Mesenchymal stem cell (in vitro differentiated cells and primary cell): Measurements from ENCODE around the gene MORN3. TPM values are rescaled to one million over a fixed set of nuclear protein-coding genes. Genes with fewer than 3 reads are reported as not detected.

ENCODE experiments used
- DNase-seq: peaks from one replicate; pipeline ENCODE4 v3.0.0-alpha.2; 2013
- H2AFZ ChIP-seq: one replicate; pipeline ENCODE4 v1.6.1; 2013; ENCODE audit warnings: low read depth, mild to moderate bottlenecking, control low read depth, inconsistent platforms, low read length, moderate library complexity
- H2AK5ac ChIP-seq: 2 replicates; pipeline ENCODE4 v1.6.1; 2013; ENCODE audit warnings: low read length, moderate library complexity, mild to moderate bottlenecking, inconsistent platforms; ENCODE audit not compliant: severe bottlenecking
- H2BK120ac ChIP-seq: one replicate; pipeline ENCODE4 v1.6.1; 2013; ENCODE audit warnings: low read depth, mild to moderate bottlenecking, inconsistent platforms, low read length, moderate library complexity
- H2BK12ac ChIP-seq, 2 experiments: one replicate each; pipeline ENCODE4 v1.6.1; 2013; ENCODE audit warnings: inconsistent platforms in 2 of 2, low read length in 2 of 2, mild to moderate bottlenecking in 2 of 2, moderate library complexity in 2 of 2, control low read depth in 1 of 2
- H2BK15ac ChIP-seq: one replicate; pipeline ENCODE4 v1.6.1; 2013; ENCODE audit warnings: mild to moderate bottlenecking, low read depth, inconsistent platforms; ENCODE audit not compliant: poor library complexity, severe bottlenecking
- H2BK5ac ChIP-seq: 2 replicates; pipeline ENCODE4 v1.6.1; 2013; ENCODE audit warnings: low read depth, mild to moderate bottlenecking, low read length, control low read depth, inconsistent platforms; ENCODE audit not compliant: poor library complexity, severe bottlenecking
- H3K14ac ChIP-seq, 2 experiments: one replicate each; pipeline ENCODE4 v1.6.1; 2013; ENCODE audit warnings: inconsistent platforms in 2 of 2, low read length in 2 of 2, control low read depth in 1 of 2, mild to moderate bottlenecking in 1 of 2, moderate library complexity in 1 of 2
- H3K18ac ChIP-seq, 2 experiments: one replicate each; pipeline ENCODE4 v1.6.1; 2013; ENCODE audit warnings: inconsistent platforms in 2 of 2, low read length in 2 of 2, control low read depth in 1 of 2, low read depth in 1 of 2, mild to moderate bottlenecking in 1 of 2
- H3K23ac ChIP-seq, 2 experiments: one replicate each; pipeline ENCODE4 v1.6.1; 2013; ENCODE audit warnings: inconsistent platforms in 2 of 2, low read length in 2 of 2, mild to moderate bottlenecking in 2 of 2, moderate library complexity in 2 of 2, control low read depth in 1 of 2
- H3K27ac ChIP-seq: 2 replicates; pipeline ENCODE4 v1.5.1; 2013; ENCODE audit warnings: mild to moderate bottlenecking, moderate library complexity, low read length, control low read depth, inconsistent platforms; ENCODE audit not compliant: poor library complexity, severe bottlenecking
- H3K27me3 ChIP-seq, 2 experiments: 2 replicates each; pipeline versions ENCODE4 v1.6.1 to v1.7.0; 2013; ENCODE audit warnings: low read length in 2 of 2, mild to moderate bottlenecking in 2 of 2, moderate library complexity in 2 of 2, control low read depth in 1 of 2, inconsistent platforms in 1 of 2; ENCODE audit not compliant: control insufficient read depth in 1 of 2, insufficient read depth in 1 of 2
- H3K36me3 ChIP-seq, 2 experiments: 2 replicates each; pipeline versions ENCODE4 v1.6.1 to v1.7.0; 2013; ENCODE audit warnings: low read length in 2 of 2, control low read depth in 1 of 2, inconsistent platforms in 1 of 2, low read depth in 1 of 2, mild to moderate bottlenecking in 1 of 2; ENCODE audit not compliant: insufficient read depth in 2 of 2, control insufficient read depth in 1 of 2
- H3K4ac ChIP-seq, 2 experiments: one replicate each; pipeline ENCODE4 v1.6.1; 2013; ENCODE audit warnings: inconsistent platforms in 2 of 2, low read length in 2 of 2, mild to moderate bottlenecking in 2 of 2, moderate library complexity in 2 of 2, control low read depth in 1 of 2, low read depth in 1 of 2
- H3K4me1 ChIP-seq: 2 replicates; pipeline ENCODE4 v1.6.1; 2013; ENCODE audit warnings: low read depth, low read length, control low read depth; ENCODE audit not compliant: control insufficient read depth, insufficient read depth
- H3K4me2 ChIP-seq: 2 replicates; pipeline ENCODE4 v1.6.1; 2013; ENCODE audit warnings: low read length, mild to moderate bottlenecking, inconsistent platforms; ENCODE audit not compliant: poor library complexity, severe bottlenecking
- H3K4me3 ChIP-seq, 2 experiments: 2 replicates each; pipeline versions ENCODE4 v1.5.1 to v1.7.0; 2013; ENCODE audit warnings: low read length in 2 of 2, mild to moderate bottlenecking in 2 of 2, control low read depth in 1 of 2, low read depth in 1 of 2; ENCODE audit not compliant: insufficient read depth in 1 of 2
- H3K79me1 ChIP-seq: replicated peaks from 2 replicates; pipeline ENCODE4 v1.6.1; 2013; ENCODE audit warnings: mild to moderate bottlenecking, control low read depth, low read length, inconsistent platforms; ENCODE audit not compliant: poor library complexity, severe bottlenecking
- H3K9ac ChIP-seq: 2 replicates; pipeline ENCODE4 v1.7.0; 2013; ENCODE audit warnings: mild to moderate bottlenecking, low read length, moderate library complexity
- H3K9me3 ChIP-seq: 2 replicates; pipeline ENCODE4 v1.7.0; 2013; ENCODE audit warnings: mild to moderate bottlenecking, low read length; ENCODE audit not compliant: control insufficient read depth
- H4K8ac ChIP-seq: one replicate; pipeline ENCODE4 v1.6.1; 2013; ENCODE audit warnings: inconsistent platforms, mild to moderate bottlenecking, low read length, moderate library complexity
- H4K91ac ChIP-seq: one replicate; pipeline ENCODE4 v1.6.1; 2013; ENCODE audit warnings: mild to moderate bottlenecking, low read length, inconsistent platforms
- WGBS: methylation state at CpG from one replicate; pipeline ENCODE4 v1.1.7; 2013; ENCODE audit warnings: mixed read lengths; 5-methylcytosine and 5-hydroxymethylcytosine counted together
- polyA plus RNA-seq, 2 experiments: library from polyadenylated mRNA; stranded (reverse); fragments of 200-250 nt; gene quantifications; one replicate each; pipeline ENCODE4 v1.2.3, GENCODE V29; 2013

Gene MORN3
- polyA plus RNA-seq (2013, experiment 1 of 2), result 0.35 TPM
- polyA plus RNA-seq (2013, experiment 2 of 2), result 0.44 TPM

- H3K4ac ChIP-seq, result no peak within 1 kb of the TSS
- no peak within 1 kb of the TSS for H2BK15ac ChIP-seq
- peak within 1 kb of the TSS in 1 of 2 experiments; percentile 56 for H3K23ac ChIP-seq
- H2AK5ac ChIP-seq, result no peak within 1 kb of the TSS
- H3K4me1 ChIP-seq, result peaks cover 11% of the 10 kb centered on the region
- no peak within 1 kb of the TSS for H3K14ac ChIP-seq
- no peak within 1 kb of the TSS for H4K91ac ChIP-seq
- no peaks in the 10 kb centered on the region for H3K27me3 ChIP-seq
- H3K36me3 ChIP-seq, result no peaks in the 10 kb centered on the region
- no peak within 1 kb of the TSS for H3K9ac ChIP-seq
- no peak within 1 kb of the TSS for H2BK120ac ChIP-seq
- no peaks in the 10 kb centered on the region for H3K9me3 ChIP-seq
- no peak within 1 kb of the TSS for H3K27ac ChIP-seq
- no peak for DNase-seq
- peak within 1 kb of the TSS in 1 of 2 experiments; percentile 18 for H2BK12ac ChIP-seq
- H3K18ac ChIP-seq, result no peak within 1 kb of the TSS
- no peak within 1 kb of the TSS for H3K4me3 ChIP-seq
- H3K4me2 ChIP-seq, result no peak within 1 kb of the TSS
- no peak within 1 kb of the TSS for H2BK5ac ChIP-seq
- WGBS, result 100% methylated on average over 4 of the region's 5 CpGs
- no peak within 1 kb of the TSS for H4K8ac ChIP-seq
- H3K79me1 ChIP-seq, result no peaks in the 10 kb centered on the region
- H2AFZ ChIP-seq, result no peak within 1 kb of the TSS
Observed at GRCh38 chr12:121669521-121669900, at the start of gene MORN3. Gene MORN3 (minus strand): TSS chr12:121669654. CDS start chr12:121669483, 171 bp downstream.

- H3K14ac ChIP-seq, result no peak overlapping the region
- peaks cover 27% of the 10 kb centered on the region for H3K4me1 ChIP-seq
- no peak overlapping the region for H4K91ac ChIP-seq
- no peak for DNase-seq
- peak overlapping the region; percentile 46 for H4K8ac ChIP-seq
- peaks cover 7 to 14% of the 10 kb centered on the region in 2 experiments for H3K36me3 ChIP-seq
- H2AFZ ChIP-seq, result no peak overlapping the region
- no peaks in the 10 kb centered on the region for H3K9me3 ChIP-seq
- H2BK120ac ChIP-seq, result no peak overlapping the region
- H3K79me1 ChIP-seq, result peaks cover 36% of the 10 kb centered on the region
- H2AK5ac ChIP-seq, result peak overlapping the region; percentile 26
- H3K4ac ChIP-seq, result no peak overlapping the region
- no peak overlapping the region for H2BK5ac ChIP-seq
- no peak overlapping the region for H3K9ac ChIP-seq
- peak overlapping the region; percentile 59 for H2BK12ac ChIP-seq
- no peak overlapping the region for H3K27ac ChIP-seq
- no peak overlapping the region for H3K23ac ChIP-seq
- H3K27me3 ChIP-seq, result no peaks in the 10 kb centered on the region
- H3K4me3 ChIP-seq, result no peak overlapping the region
- H2BK15ac ChIP-seq, result no peak overlapping the region
- no peak overlapping the region for H3K18ac ChIP-seq
- WGBS, result 92% methylated on average over 3 of the region's 3 CpGs
- H3K4me2 ChIP-seq, result no peak overlapping the region
Observed at GRCh38 chr12:121718653-121719239, 49.3 kb upstream of the MORN3 start.

- H3K23ac ChIP-seq, result no peak overlapping the region
- no peaks in the 10 kb centered on the region for H3K9me3 ChIP-seq
- H3K36me3 ChIP-seq, result peaks cover 7 to 11% of the 10 kb centered on the region in 2 experiments
- no peak overlapping the region for H2BK15ac ChIP-seq
- H3K4me3 ChIP-seq, result no peak overlapping the region
- H3K9ac ChIP-seq, result no peak overlapping the region
- peak overlapping the region; percentile 26 for H2AK5ac ChIP-seq
- peak overlapping the region; percentile 59 for H4K91ac ChIP-seq
- WGBS, result 41% methylated on average over 10 of the region's 10 CpGs
- peaks cover 32% of the 10 kb centered on the region for H3K4me1 ChIP-seq
- H3K27ac ChIP-seq, result peak overlapping the region; percentile 70
- H4K8ac ChIP-seq, result peak overlapping the region; percentile 82
- H2AFZ ChIP-seq, result no peak overlapping the region
- DNase-seq, result peak; percentile 99
- H2BK12ac ChIP-seq, result peak overlapping the region; percentile 65 to 92
- peaks cover 40% of the 10 kb centered on the region for H3K79me1 ChIP-seq
- H3K14ac ChIP-seq, result no peak overlapping the region
- H3K4ac ChIP-seq, result no peak overlapping the region
- H3K4me2 ChIP-seq, result no peak overlapping the region
- H3K27me3 ChIP-seq, result no peaks in the 10 kb centered on the region
- no peak overlapping the region for H2BK120ac ChIP-seq
- H2BK5ac ChIP-seq, result no peak overlapping the region
- peak overlapping the region; percentile 6 to 60 for H3K18ac ChIP-seq
Observed at GRCh38 chr12:121717041-121717699, 47.7 kb upstream of the MORN3 start.

- peak overlapping the region in 1 of 2 experiments; percentile 11 for H3K18ac ChIP-seq
- no peak overlapping the region for H4K91ac ChIP-seq
- no peak overlapping the region for H3K23ac ChIP-seq
- H3K27me3 ChIP-seq, result no peaks in the 10 kb centered on the region
- H3K4ac ChIP-seq, result no peak overlapping the region
- peak overlapping the region; percentile 53 for H2AK5ac ChIP-seq
- peaks cover 6 to 7% of the 10 kb centered on the region in 2 experiments for H3K36me3 ChIP-seq
- no peaks in the 10 kb centered on the region for H3K9me3 ChIP-seq
- H3K27ac ChIP-seq, result no peak overlapping the region
- H3K4me1 ChIP-seq, result peaks cover 38% of the 10 kb centered on the region
- no peak overlapping the region for H2BK120ac ChIP-seq
- H3K79me1 ChIP-seq, result peaks cover 38% of the 10 kb centered on the region
- H3K4me2 ChIP-seq, result no peak overlapping the region
- H2BK12ac ChIP-seq, result no peak overlapping the region
- H2BK15ac ChIP-seq, result peak overlapping the region; percentile 6
- 80% methylated on average over 6 of the region's 6 CpGs for WGBS
- H3K9ac ChIP-seq, result no peak overlapping the region
- no peak overlapping the region for H3K14ac ChIP-seq
- no peak overlapping the region for H4K8ac ChIP-seq
- H2AFZ ChIP-seq, result no peak overlapping the region
- peak; percentile 24 for DNase-seq
- no peak overlapping the region for H3K4me3 ChIP-seq
- H2BK5ac ChIP-seq, result no peak overlapping the region
Observed at GRCh38 chr12:121715862-121716435, 46.5 kb upstream of the MORN3 start.
